Endothelial cell of umbilical vein (primary cell): ENCODE measurements around the gene POLE. TPM values are rescaled to one million over a fixed set of nuclear protein-coding genes. Genes with fewer than 3 reads are reported as not detected.

Experiments used
- BruUV-seq: library from RNA; stranded (reverse); fragments of 400-500 nt; replicated peaks from 2 replicates; lab custom pipeline; 2021; lab: Mats Ljungman, UMichigan
- CTCF ChIA-PET: fragments of 300-600, 350-600 bp; sonication (Branson Sonifier 250); formaldehyde crosslinking; loops from one replicate; lab custom pipeline; 2021; ENCODE audit warnings: antibody characterized with exemption, inconsistent platforms; lab: Charles Lee
- POLR2A ChIA-PET: fragments of 300-600, 350-600 bp; sonication (Branson Sonifier 250); formaldehyde crosslinking; loops from one replicate; lab custom pipeline; 2021; ENCODE audit warnings: antibody characterized with exemption, inconsistent platforms; lab: Charles Lee
- DNase-seq: peaks from one replicate; pipeline ENCODE4 v3.0.0-alpha.2; 2011; ENCODE audit warnings: low read depth, low spot score
- FAIRE-seq: peaks from 2 replicates; lab custom pipeline; 2011; peaks lifted over from hg19 to GRCh38; lab: Jason Lieb, UNC
- H2AFZ ChIP-seq: 2 replicates; pipeline ENCODE4 v1.6.0; 2012; ENCODE audit warnings: low read depth, low read length, control low read depth, inconsistent platforms
- H3K27ac ChIP-seq: 2 replicates; pipeline ENCODE4 v1.5.1; 2011; ENCODE audit warnings: low read depth, mild to moderate bottlenecking, control low read depth, low read length, moderate library complexity; ENCODE audit not compliant: insufficient read depth
- H3K27me3 ChIP-seq, 2 experiments: 2 replicates each; pipeline versions ENCODE4 v1.6.0 to v1.6.1; 2011; ENCODE audit warnings: low read length in 2 of 2, mixed read lengths in 1 of 2; ENCODE audit not compliant: control insufficient read depth in 2 of 2, insufficient read depth in 2 of 2
- H3K36me3 ChIP-seq, 2 experiments: 2 replicates in 1 of 2; 3 replicates in 1 of 2; pipeline ENCODE4 v1.5.1; 2011; ENCODE audit warnings: low read length in 2 of 2, mild to moderate bottlenecking in 1 of 2, moderate library complexity in 1 of 2; ENCODE audit not compliant: control insufficient read depth in 2 of 2, insufficient read depth in 2 of 2; ENCODE audit errors: extremely low read depth in 1 of 2
- H3K4me1 ChIP-seq: 3 replicates; pipeline ENCODE4 v1.5.1; 2011; ENCODE audit warnings: mild to moderate bottlenecking, low read length; ENCODE audit not compliant: control insufficient read depth, insufficient read depth; ENCODE audit errors: extremely low read depth
- H3K4me2 ChIP-seq: 2 replicates; pipeline ENCODE4 v1.6.1; 2011; ENCODE audit warnings: low read length, control low read depth, mixed read lengths; ENCODE audit not compliant: insufficient read depth
- H3K4me3 ChIP-seq, 3 experiments: fragments of 200-600 bp in 1 of 3; sonication (generic), shearing (Covaris generic) in 1 of 3; replicated peaks in 1 of 3; 2 replicates each; pipeline ENCODE4 v1.5.1; 2011 to 2016; ENCODE audit warnings: control low read depth in 3 of 3, low read length in 3 of 3, mild to moderate bottlenecking in 2 of 3, inconsistent platforms in 1 of 3, low read depth in 1 of 3, moderate library complexity in 1 of 3; ENCODE audit not compliant: insufficient read depth in 1 of 3
- H3K79me2 ChIP-seq: 2 replicates; pipeline ENCODE4 v1.6.0; 2012; ENCODE audit warnings: low read length, inconsistent platforms; ENCODE audit not compliant: control insufficient read depth, insufficient read depth
- H3K9ac ChIP-seq: replicated peaks from 2 replicates; pipeline ENCODE3; 2011; ENCODE audit warnings: low read length, control low read depth; ENCODE audit not compliant: insufficient read depth; ENCODE audit errors: extremely low read depth
- H3K9me1 ChIP-seq: replicated peaks from 3 replicates; pipeline ENCODE4 v1.6.0; 2011; ENCODE audit warnings: mild to moderate bottlenecking, low read length; ENCODE audit not compliant: control insufficient read depth, insufficient read depth; ENCODE audit errors: extremely low read depth
- H3K9me3 ChIP-seq: replicated peaks from 2 replicates; pipeline ENCODE4 v1.5.1; 2012; ENCODE audit warnings: low read length, inconsistent platforms; ENCODE audit not compliant: control insufficient read depth, insufficient read depth
- H4K20me1 ChIP-seq: replicated peaks from 2 replicates; pipeline ENCODE3; 2011; ENCODE audit warnings: mild to moderate bottlenecking, low read length; ENCODE audit not compliant: control insufficient read depth, insufficient read depth; ENCODE audit errors: extremely low read depth
- EZH2 ChIP-seq: IDR thresholded peaks from 2 replicates; pipeline ENCODE4 v1.6.1; 2012; ENCODE audit warnings: borderline replicate concordance, low read depth, mild to moderate bottlenecking, moderate library complexity, low read length, inconsistent platforms; ENCODE audit not compliant: severe bottlenecking
- FOS ChIP-seq: IDR thresholded peaks from 2 replicates; pipeline ENCODE4 v1.6.1; 2011; ENCODE audit warnings: mild to moderate bottlenecking, low read length, moderate library complexity, borderline replicate concordance; ENCODE audit not compliant: insufficient read depth
- GATA2 ChIP-seq: IDR thresholded peaks from 2 replicates; pipeline ENCODE4 v1.7.0; 2011; ENCODE audit warnings: low read depth, mild to moderate bottlenecking, moderate library complexity, mixed read lengths, low read length; ENCODE audit not compliant: insufficient read length, insufficient read depth
- JUN ChIP-seq: IDR thresholded peaks from 2 replicates; pipeline ENCODE4 v1.6.1; 2011; ENCODE audit warnings: borderline replicate concordance, low read depth; ENCODE audit not compliant: insufficient read length, insufficient read depth
- MYC ChIP-seq: IDR thresholded peaks from one replicate; pipeline ENCODE4 v1.6.1; 2011; ENCODE audit warnings: mild to moderate bottlenecking, low read depth, low read length
- POLR2A ChIP-seq: IDR thresholded peaks from 2 replicates; pipeline ENCODE4 v1.6.1; 2012; ENCODE audit warnings: low read depth, mild to moderate bottlenecking, control low read depth, low read length
- POLR2AphosphoS5 ChIP-seq: IDR thresholded peaks from 2 replicates; pipeline ENCODE4 v1.6.1; 2012; ENCODE audit warnings: low read depth, mild to moderate bottlenecking, control low read depth, low read length, moderate library complexity; ENCODE audit not compliant: insufficient read depth
- dilution Hi-C: fragments of 300-500 bp; cut with MboI; formaldehyde crosslinking; loops from one replicate; pipeline ENCODE4 v1.15.0; 2019; ENCODE audit warnings: low sequenced_read_pairs; ENCODE audit not compliant: extremely low pct_ligation_motif_present
- intact Hi-C: fragments of 100-400 bp; cut with micrococcal nuclease; formaldehyde crosslinking; loops from one replicate; pipeline ENCODE4 v1.10.0; 2022
- polyA plus RNA-seq, 4 experiments: library from polyadenylated mRNA; depleted of rRNA in 3 of 4; stranded (reverse) in 3 of 4; unstranded in 1 of 4; fragments of >200 nt; gene quantifications; 2 replicates each; pipeline versions ENCODE4 v1.2.1 to v1.2.3, GENCODE V29; 2011 to 2012; ENCODE audit warnings: missing spikeins in 1 of 4
- total RNA-seq: library from RNA; stranded (reverse); gene quantifications from 2 replicates; pipeline ENCODE4 v1.2.3, GENCODE V29; 2021
- TF ChIP-seq, protein P1 (sequence below): IDR thresholded peaks from 2 replicates; pipeline ENCODE4 v1.6.1; 2011; ENCODE audit not compliant: insufficient read depth, insufficient read length
- TF ChIP-seq, protein P2 (sequence below), 2 donors: IDR thresholded peaks; 1 replicate in 1 of 2; 2 replicates in 1 of 2; pipeline ENCODE4 v1.5.1; 2011; ENCODE audit warnings: low read length in 2 of 2, mild to moderate bottlenecking in 2 of 2, moderate library complexity in 2 of 2, control low read depth in 1 of 2, inconsistent platforms in 1 of 2, low read depth in 1 of 2; ENCODE audit not compliant: insufficient read depth in 1 of 2; ENCODE audit errors: extremely low read depth in 1 of 2

POLE gene
- total and polyA plus RNA-seq, 2 donors (not counting 3 experiments of a cell fraction or from before 2014, with no cell fraction given), result 22.9 to 82.7 TPM

DNA sequence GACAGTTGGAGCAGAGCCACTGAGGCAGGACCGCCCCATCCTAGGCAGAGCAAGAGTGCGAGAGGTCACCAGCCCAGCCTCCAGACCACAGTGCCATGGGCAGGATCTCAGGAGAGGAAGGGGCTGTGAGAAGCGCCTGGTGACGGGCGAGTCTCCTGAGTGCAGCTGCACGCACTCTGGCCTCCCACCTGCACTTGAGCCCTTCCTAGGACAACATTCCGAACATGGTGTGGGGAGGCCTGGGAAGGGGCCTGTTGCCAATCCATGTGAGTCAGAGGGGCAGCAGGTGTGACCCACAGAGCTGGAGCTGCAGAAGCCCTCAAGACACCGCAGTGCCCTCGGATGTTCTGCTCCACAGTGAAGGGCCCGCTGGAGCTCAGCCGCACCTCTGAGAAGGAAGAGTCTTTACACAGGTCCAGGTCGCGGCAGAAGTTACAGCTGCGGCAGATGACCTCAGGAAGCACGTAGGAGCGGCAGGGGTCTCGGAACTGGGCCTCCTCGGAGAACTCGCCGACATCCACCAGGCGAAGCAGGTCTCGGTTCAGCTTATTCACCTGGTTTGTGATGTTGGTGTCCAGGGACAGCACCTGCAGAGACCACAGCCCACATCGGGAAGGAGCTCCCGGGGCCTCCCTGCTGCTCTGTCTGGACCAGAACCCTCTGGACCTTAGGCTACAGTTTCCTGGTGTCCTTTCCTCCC is 61.3 kb downstream of the POLE start:
- dilution Hi-C loops, result no loop called here
- no peak for FAIRE-seq
- CTCF ChIA-PET, result interaction anchor here (1.1 to 1.4 kb wide), 2 partner anchors 11 to 13 kb away, joined by 3 to 5 read pairs; no protein-coding TSS in a partner anchor

More for the DNA sequence above, 61.3 kb downstream of the POLE start:
- Histone ChIP-seq H3K4me3 (no peak overlapping the region), H3K4me2 (no peak overlapping the region), H3K9ac (no peak overlapping the region), H3K27me3 (no peaks in the 10 kb centered on the region), H3K9me3 (no peaks in the 10 kb centered on the region), H3K79me2 (no peaks in the 10 kb centered on the region), H3K27ac (no peak overlapping the region), H3K36me3 (peaks cover 0 to 11% of the 10 kb centered on the region in 2 experiments), H3K4me1 (no peaks in the 10 kb centered on the region), H3K9me1 (no peaks in the 10 kb centered on the region), H2AFZ (no peak overlapping the region), H4K20me1 (no peaks in the 10 kb centered on the region)
- DNase-seq, result no peak
- POLR2A ChIA-PET, result no interaction called here
- BruUV-seq, result no TSS peak
- no peak for TF ChIP-seq MYC
- TF ChIP-seq FOS, result no peak
- TF ChIP-seq POLR2AphosphoS5, result no peak
- TF ChIP-seq, protein P1, sequence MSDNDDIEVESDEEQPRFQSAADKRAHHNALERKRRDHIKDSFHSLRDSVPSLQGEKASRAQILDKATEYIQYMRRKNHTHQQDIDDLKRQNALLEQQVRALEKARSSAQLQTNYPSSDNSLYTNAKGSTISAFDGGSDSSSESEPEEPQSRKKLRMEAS, result no peak
- no peak for TF ChIP-seq POLR2A
- TF ChIP-seq JUN, result no peak
- TF ChIP-seq GATA2, result no peak
- TF ChIP-seq, protein P2, sequence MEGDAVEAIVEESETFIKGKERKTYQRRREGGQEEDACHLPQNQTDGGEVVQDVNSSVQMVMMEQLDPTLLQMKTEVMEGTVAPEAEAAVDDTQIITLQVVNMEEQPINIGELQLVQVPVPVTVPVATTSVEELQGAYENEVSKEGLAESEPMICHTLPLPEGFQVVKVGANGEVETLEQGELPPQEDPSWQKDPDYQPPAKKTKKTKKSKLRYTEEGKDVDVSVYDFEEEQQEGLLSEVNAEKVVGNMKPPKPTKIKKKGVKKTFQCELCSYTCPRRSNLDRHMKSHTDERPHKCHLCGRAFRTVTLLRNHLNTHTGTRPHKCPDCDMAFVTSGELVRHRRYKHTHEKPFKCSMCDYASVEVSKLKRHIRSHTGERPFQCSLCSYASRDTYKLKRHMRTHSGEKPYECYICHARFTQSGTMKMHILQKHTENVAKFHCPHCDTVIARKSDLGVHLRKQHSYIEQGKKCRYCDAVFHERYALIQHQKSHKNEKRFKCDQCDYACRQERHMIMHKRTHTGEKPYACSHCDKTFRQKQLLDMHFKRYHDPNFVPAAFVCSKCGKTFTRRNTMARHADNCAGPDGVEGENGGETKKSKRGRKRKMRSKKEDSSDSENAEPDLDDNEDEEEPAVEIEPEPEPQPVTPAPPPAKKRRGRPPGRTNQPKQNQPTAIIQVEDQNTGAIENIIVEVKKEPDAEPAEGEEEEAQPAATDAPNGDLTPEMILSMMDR (IDR thresholded peaks at IDR 0.05; ENCODE audit: extremely low read depth in 1 of 2, insufficient read depth in 1 of 2, low read depth in 1 of 2, low read length in 2 of 2), result no peak
- no peak for TF ChIP-seq EZH2
- intact Hi-C loops, result no loop called here
